Skin of body (tissue), 3 donors: ENCODE data around the gene PNMA6A. TPM values are rescaled to one million over a fixed set of nuclear protein-coding genes. Genes with fewer than 3 reads are reported as not detected.
"Not testable (repeated sequence)": the region's sequence is repeated elsewhere in the genome, so short reads cannot be mapped to it uniquely, and the experiment has no call there.

ENCODE experiments used
- DNase-seq: peaks from one replicate; lab custom pipeline; 2025; lab: John Stamatoyannopoulos, UW
- small RNA-seq: library from RNA; depleted of rRNA; stranded (forward); fragments of <200 nt; gene quantifications from one replicate; pipeline ENCODE3, GENCODE V24; 2014; ENCODE audit warnings: low replicate concordance
- total RNA-seq: library from RNA; depleted of rRNA; stranded (reverse); fragments of >200 nt; gene quantifications from one replicate; pipeline ENCODE4 v1.2.3, GENCODE V29; 2014

PNMA6A gene
- total RNA-seq, 1 donor from 2014 or later: 2.8 TPM

DNA sequence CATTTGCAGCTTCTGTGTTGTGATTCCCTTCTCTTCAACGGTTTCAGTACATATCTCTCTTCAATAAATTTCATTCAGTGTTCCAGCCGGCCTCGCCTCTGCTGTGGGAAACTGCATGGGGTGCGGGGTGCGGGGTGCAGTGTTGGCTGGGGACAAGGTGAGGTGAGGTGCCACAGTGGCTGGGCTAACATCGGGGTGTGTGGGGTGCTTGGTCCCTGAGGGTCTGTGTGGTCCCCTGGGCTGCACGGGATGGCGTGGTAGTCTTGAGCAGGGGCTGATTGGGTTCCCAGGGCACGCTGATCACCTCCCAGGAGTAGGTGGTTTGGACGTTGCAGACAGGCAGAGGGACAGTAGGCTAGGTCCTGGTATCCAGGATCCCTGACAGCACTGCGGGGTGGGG, 2.7 kb downstream of the PNMA6A start:
- DNase-seq: no peak

GRCh38 chrX:153075366-153075765, 3.1 kb downstream of the PNMA6A start:
- DNase-seq: no peak

- DNase-seq: not testable (repeated sequence)
Observed at GRCh38 chrX:153077437-153078135, 5.3 kb downstream of the PNMA6A start.

- not testable (repeated sequence) for DNase-seq
Observed at GRCh38 chrX:153083238-153083923, 11.1 kb downstream of the PNMA6A start.

- DNase-seq: no peak
Observed at GRCh38 chrX:153102418-153102817, 30.2 kb downstream of the PNMA6A start.

- DNase-seq: not testable (repeated sequence)
Observed at GRCh38 chrX:153104959-153105358, 32.7 kb downstream of the PNMA6A start.

DNA sequence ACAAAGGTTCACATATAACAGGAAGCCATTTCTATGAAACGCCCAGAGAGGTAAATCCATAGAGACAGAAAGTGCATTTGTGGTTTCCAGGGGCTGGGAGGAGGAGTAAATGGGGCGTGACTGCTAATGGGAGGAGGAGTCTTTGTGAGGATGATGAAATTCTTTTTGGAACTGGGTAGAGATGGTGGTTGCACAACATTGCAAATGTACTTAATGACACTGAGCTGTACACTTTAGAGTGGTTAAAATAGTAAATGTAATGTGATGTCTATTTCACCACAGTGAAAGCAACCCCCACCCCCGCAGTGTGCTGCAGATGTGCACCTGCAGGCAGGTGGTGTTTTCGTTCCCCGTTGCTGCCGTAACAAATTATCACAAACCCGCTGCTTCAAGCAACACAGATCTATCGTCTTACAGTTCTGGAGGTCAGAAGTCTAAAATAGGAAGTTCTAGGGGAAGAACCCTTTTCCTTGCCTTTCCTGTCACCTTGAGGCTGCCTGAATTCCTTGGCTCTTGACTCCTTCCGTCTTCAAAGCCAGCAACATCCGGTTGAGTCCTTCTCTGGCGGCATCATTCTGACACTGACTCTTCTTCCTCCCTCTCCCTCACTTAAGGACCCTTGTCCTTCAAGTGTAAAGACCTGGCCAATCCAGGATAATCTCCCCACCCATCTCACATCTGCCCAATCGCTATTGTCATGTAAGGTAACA, 34.0 kb downstream of the PNMA6A start:
- not testable (repeated sequence) for DNase-seq

DNA sequence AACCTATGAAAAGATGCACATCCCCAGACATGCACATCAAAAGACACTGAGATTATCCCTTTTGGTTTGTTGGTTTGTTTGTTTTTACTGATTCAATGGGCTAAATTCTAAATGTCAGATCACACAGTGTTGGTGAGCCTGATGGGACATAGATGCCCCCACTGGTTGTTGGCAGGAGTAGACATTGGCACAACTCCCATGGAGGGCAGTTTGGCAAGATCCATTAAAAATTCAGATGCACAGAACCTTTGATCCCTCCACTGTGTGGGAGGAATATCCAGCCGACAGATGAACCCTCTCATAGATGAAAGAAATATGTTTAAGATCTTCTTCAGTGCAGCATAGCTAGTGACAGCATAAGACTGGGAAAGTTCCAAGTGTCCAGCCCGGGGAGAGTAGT, 38.5 kb downstream of the PNMA6A start:
- not testable (repeated sequence) for DNase-seq

- DNase-seq: not testable (repeated sequence)
Observed at GRCh38 chrX:153113851-153114250, 41.6 kb downstream of the PNMA6A start.

DNA sequence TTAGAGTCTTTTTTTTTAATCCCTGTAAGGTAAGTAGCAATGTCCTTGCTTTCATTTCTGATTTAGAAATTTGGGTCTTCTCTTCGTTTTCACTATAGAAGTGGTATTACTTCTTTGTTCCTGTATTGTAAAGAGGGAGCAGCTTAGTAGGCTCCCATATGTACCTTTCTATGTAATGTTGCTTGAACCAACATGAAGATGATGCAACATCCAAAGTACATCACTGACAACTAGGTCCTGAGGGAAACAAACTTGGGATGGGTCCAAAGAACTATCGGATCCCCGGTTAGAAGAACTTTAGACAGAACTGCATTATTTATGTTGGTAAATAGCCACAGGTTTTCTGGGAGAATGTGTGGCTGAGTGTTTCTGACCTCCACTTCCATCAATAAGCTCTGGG, 45.5 kb downstream of the PNMA6A start:
- not testable (repeated sequence) for DNase-seq

GRCh38 chrX:153120230-153120629, 48.0 kb downstream of the PNMA6A start:
- DNase-seq: not testable (repeated sequence)

GRCh38 chrX:153123468-153123867, 51.2 kb downstream of the PNMA6A start:
- not testable (repeated sequence) for DNase-seq

Small RNA genes lying within 50 kb of the gene (small RNA-seq; reads per million reads assigned to genes)
- gene AC243428.1: not detected

Other genes with a start within 250 kb of the PNMA6A start
- 20.1 TPM for gene CETN2, start 241.7 kb upstream of the PNMA6A start, total RNA-seq
- gene NSDHL, start 241.4 kb upstream of the PNMA6A start, total RNA-seq: 11.3 TPM
- 17.7 TPM for gene ZNF185, start 174.4 kb upstream of the PNMA6A start, total RNA-seq
- not detected for gene PNMA5, start 78.3 kb upstream of the PNMA6A start, total RNA-seq
- 0.69 TPM for gene PNMA3, start 16.0 kb upstream of the PNMA6A start, total RNA-seq
- not detected for gene MAGEA1, start 106.8 kb downstream of the PNMA6A start, total RNA-seq
- not detected for gene PNMA6F, start 249.3 kb downstream of the PNMA6A start, total RNA-seq